ENCODE data around the gene DCHS2. TPM values are rescaled to one million over a fixed set of nuclear protein-coding genes. Genes with fewer than 3 reads are reported as not detected.

Gene DCHS2
- total RNA-seq, 6 donors from 2014 or later, result 0.20 to 1.1 (median 0.80) TPM; not detected in 2

DNA sequence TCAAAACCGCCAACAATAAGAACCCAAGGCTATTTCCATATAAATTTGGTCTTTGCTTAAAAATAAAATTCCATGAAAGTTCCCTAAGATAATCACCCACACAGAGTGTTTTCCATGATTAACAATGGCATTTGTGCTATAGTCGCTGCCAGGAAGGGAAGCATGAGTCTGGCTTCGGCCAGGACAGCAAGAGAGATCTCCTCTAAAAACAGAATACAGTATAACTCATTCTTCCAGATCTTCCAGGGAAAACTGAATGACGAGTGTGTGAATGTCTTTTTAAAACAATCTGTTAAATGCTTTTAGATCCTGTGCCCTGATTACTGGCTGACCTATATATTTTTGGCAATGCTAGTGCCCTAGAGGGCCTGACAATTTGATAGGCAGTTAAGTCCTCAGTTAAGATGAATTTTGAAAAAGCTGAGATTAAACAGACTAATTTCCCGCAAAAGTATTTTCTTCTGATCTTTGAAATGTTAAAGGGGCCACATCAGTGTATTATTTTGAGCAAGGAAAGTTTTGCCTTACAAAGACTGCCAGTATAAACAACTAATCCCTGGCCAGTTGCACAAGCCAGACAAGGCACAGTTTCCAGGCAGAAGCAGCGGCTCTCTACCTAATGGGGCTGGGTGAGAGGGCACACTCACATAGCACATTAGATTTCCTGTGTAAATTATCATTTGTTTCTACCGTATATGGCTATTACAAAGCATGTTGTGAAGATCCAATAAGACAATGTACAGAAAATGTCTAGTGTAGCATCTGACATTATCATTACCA is 127.3 kb downstream of the DCHS2 start:
- no peak overlapping the region for H3K27ac ChIP-seq
- H3K9me3 ChIP-seq, result no peaks in the 10 kb centered on the region
- DNase-seq (no peak), ATAC-seq (ENCODE audit: low FRiP score in 2 of 2) (no peak)
- H3K4me1 ChIP-seq, result no peaks in the 10 kb centered on the region
- no peak for TF ChIP-seq POLR2AphosphoS5 (IDR thresholded peaks at IDR 0.05)
- TF ChIP-seq EP300 (IDR thresholded peaks at IDR 0.05), result no peak
- TF ChIP-seq POLR2A (IDR thresholded peaks at IDR 0.05), result no peak
- TF ChIP-seq, protein P1, sequence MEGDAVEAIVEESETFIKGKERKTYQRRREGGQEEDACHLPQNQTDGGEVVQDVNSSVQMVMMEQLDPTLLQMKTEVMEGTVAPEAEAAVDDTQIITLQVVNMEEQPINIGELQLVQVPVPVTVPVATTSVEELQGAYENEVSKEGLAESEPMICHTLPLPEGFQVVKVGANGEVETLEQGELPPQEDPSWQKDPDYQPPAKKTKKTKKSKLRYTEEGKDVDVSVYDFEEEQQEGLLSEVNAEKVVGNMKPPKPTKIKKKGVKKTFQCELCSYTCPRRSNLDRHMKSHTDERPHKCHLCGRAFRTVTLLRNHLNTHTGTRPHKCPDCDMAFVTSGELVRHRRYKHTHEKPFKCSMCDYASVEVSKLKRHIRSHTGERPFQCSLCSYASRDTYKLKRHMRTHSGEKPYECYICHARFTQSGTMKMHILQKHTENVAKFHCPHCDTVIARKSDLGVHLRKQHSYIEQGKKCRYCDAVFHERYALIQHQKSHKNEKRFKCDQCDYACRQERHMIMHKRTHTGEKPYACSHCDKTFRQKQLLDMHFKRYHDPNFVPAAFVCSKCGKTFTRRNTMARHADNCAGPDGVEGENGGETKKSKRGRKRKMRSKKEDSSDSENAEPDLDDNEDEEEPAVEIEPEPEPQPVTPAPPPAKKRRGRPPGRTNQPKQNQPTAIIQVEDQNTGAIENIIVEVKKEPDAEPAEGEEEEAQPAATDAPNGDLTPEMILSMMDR (IDR thresholded peaks at IDR 0.05), result no peak
- WGBS, 2 donors, result 61 to 70% methylated on average over 7 of the region's 7 CpGs
- no peaks in the 10 kb centered on the region for H3K27me3 ChIP-seq
- H3K4me3 ChIP-seq, result no peak overlapping the region
- no peaks in the 10 kb centered on the region for H3K36me3 ChIP-seq

DNA sequence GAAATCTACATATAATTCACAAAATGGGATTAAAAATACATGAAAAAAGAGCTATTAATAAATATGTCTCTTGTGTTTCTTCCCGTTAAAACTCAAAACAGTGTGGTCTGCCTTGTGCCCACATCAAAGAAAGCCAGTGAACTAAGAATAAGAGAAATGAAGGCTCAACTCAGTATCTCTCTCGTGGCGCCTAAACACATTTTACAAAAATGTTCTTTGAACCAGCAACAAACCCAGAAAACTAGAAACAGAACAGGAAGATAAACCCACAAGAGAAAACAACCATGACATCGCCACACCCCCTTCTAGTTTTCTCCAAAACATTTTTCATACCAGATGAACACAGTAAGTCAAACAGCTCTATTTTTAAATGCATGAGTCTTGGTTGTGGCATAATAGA is 130.1 kb downstream of the DCHS2 start:
- TF ChIP-seq, protein P1 (IDR thresholded peaks at IDR 0.05), result no peak
- no peak for TF ChIP-seq POLR2A (IDR thresholded peaks at IDR 0.05)
- no peaks in the 10 kb centered on the region for H3K36me3 ChIP-seq
- no peak for DNase-seq
- no peaks in the 10 kb centered on the region for H3K9me3 ChIP-seq
- no peaks in the 10 kb centered on the region for H3K4me1 ChIP-seq
- H3K27me3 ChIP-seq, result no peaks in the 10 kb centered on the region
- ATAC-seq (ENCODE audit: low FRiP score in 2 of 2), result no peak
- no peak overlapping the region for H3K27ac ChIP-seq
- no peak overlapping the region for H3K4me3 ChIP-seq
- 71 to 72% methylated on average over 4 of the region's 4 CpGs for WGBS, 2 donors

DNA sequence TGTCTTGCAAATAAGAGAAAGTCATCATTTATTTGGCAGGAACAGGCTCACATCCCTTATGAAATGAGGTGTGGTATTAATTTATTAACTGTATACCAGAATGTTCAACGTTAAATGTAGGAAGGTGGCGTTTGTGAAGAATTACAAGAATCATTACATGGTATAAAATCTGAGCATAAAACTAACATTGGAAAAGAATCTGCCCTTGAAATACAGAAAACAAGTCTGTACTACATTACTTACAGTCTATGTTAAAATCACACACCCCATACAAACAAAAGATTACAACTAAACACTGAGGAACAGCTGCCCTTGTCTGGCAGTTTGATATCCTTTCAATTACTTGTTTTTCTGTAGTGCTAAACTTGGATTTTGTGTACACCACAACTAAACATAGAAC is 131.1 kb downstream of the DCHS2 start:
- TF ChIP-seq EP300 (IDR thresholded peaks at IDR 0.05), result no peak
- TF ChIP-seq, protein P1 (IDR thresholded peaks at IDR 0.05), result no peak
- TF ChIP-seq POLR2A (IDR thresholded peaks at IDR 0.05), result no peak
- TF ChIP-seq POLR2AphosphoS5 (IDR thresholded peaks at IDR 0.05), result no peak
- no peaks in the 10 kb centered on the region for H3K36me3 ChIP-seq

DNA sequence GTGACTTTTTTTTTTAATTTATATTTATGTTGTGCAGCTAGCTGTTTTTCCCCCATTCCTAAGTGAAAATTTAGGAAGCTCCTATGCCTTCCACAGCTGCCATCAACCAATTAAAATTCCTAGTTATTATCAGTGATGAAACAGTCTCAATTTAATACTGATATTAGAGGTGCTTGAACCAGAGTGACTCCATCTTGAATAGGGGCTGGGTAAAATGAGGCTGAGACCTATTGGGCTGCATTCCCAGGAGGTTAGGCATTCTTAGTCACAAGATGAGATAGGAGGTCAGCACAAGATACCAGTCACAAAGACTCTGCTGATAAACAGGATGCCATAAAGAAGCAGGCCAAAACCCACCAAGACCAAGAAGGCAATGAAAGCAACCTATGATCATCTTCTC is 136.7 kb downstream of the DCHS2 start:
- Histone ChIP-seq H3K9me3 (no peaks in the 10 kb centered on the region), H3K27me3 (no peaks in the 10 kb centered on the region), H3K27ac (no peak overlapping the region), H3K4me3 (no peak overlapping the region), H3K4me1 (no peaks in the 10 kb centered on the region), H3K36me3 (no peaks in the 10 kb centered on the region)
- ATAC-seq (ENCODE audit: low FRiP score in 2 of 2) (no peak), DNase-seq (no peak)
- TF ChIP-seq EP300 (IDR thresholded peaks at IDR 0.05) (no peak), POLR2A (IDR thresholded peaks at IDR 0.05) (no peak), POLR2AphosphoS5 (IDR thresholded peaks at IDR 0.05) (no peak)
- TF ChIP-seq, protein P1 (IDR thresholded peaks at IDR 0.05), result no peak

More for the DNA sequence above, 131.1 kb downstream of the DCHS2 start:
- DNase-seq (no peak), ATAC-seq (ENCODE audit: low FRiP score in 2 of 2) (no peak)
- Histone ChIP-seq H3K9me3 (no peaks in the 10 kb centered on the region), H3K27me3 (no peaks in the 10 kb centered on the region), H3K4me3 (no peak overlapping the region), H3K27ac (no peak overlapping the region), H3K4me1 (no peaks in the 10 kb centered on the region)
- 39 to 45% methylated on average over 2 of the region's 2 CpGs for WGBS, 2 donors

DNA sequence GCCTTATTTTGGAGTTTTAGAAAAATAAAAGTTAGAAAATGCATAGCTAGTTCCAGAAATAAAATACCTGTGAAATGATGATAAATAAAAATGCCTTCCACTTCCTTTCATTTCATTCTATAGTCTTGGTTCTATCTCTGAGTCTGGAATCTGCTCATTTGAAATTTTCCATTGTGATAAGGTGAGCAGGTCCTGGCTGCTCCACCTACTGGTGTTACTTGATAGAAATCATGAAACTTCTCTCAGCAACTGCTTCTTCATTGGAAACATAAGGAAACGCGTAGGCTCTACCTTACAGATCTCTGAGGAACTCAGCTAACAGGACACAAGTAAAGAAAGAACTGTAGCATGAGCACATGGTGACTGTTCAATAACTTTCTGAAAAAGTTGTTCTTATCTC is 141.8 kb downstream of the DCHS2 start:
- 66 to 78% methylated on average over 2 of the region's 2 CpGs for WGBS, 2 donors
- H3K27ac ChIP-seq, result no peak overlapping the region
- no peak for TF ChIP-seq POLR2A (IDR thresholded peaks at IDR 0.05)
- TF ChIP-seq EP300 (IDR thresholded peaks at IDR 0.05), result no peak
- TF ChIP-seq POLR2AphosphoS5 (IDR thresholded peaks at IDR 0.05), result no peak
- TF ChIP-seq, protein P1 (IDR thresholded peaks at IDR 0.05), result no peak
- no peak overlapping the region for H3K4me3 ChIP-seq
- H3K27me3 ChIP-seq, result no peaks in the 10 kb centered on the region
- no peak for DNase-seq
- no peak for ATAC-seq (ENCODE audit: low FRiP score in 2 of 2)
- H3K9me3 ChIP-seq, result no peaks in the 10 kb centered on the region
- H3K36me3 ChIP-seq, result no peaks in the 10 kb centered on the region
- H3K4me1 ChIP-seq, result no peaks in the 10 kb centered on the region
